Stimulated activated CD8-positive, alpha-beta memory T cell treated with anti-CD3 and anti-CD28 coated beads, Interleukin-4, amount 100 ng/mL, for 48 hours (primary cell): Measurements from ENCODE around the gene M1AP.
"Not testable (repeated sequence)": the region's sequence is repeated elsewhere in the genome, so short reads cannot be mapped to it uniquely, and the experiment has no call there.

Source experiments
- DNase-seq: peaks from one replicate; pipeline ENCODE4 v3.0.0-alpha.2; 2020

Gene M1AP

GRCh38 chr2:74653589-74653984 is 5.5 kb upstream of the M1AP start:
- no peak for DNase-seq

GRCh38 chr2:74646834-74647482 is 1.2 kb downstream of the M1AP start:
- no peak for DNase-seq

GRCh38 chr2:74646201-74646600 is 1.9 kb downstream of the M1AP start:
- DNase-seq: no peak

GRCh38 chr2:74645344-74645743 is 2.8 kb downstream of the M1AP start:
- DNase-seq: no peak

- no peak for DNase-seq
Observed at GRCh38 chr2:74639550-74639949, 8.6 kb downstream of the M1AP start.

- DNase-seq: no peak
Observed at GRCh38 chr2:74632939-74633312, 15.2 kb downstream of the M1AP start.

GRCh38 chr2:74632209-74632938 is 15.8 kb downstream of the M1AP start:
- no peak for DNase-seq

- not testable (repeated sequence) for DNase-seq
Observed at GRCh38 chr2:74630454-74630853, 17.7 kb downstream of the M1AP start.

- DNase-seq: no peak
Observed at GRCh38 chr2:74628538-74629105, 19.5 kb downstream of the M1AP start.

GRCh38 chr2:74625658-74626425 is 22.3 kb downstream of the M1AP start:
- no peak for DNase-seq

- no peak for DNase-seq
Observed at GRCh38 chr2:74620671-74621070, 27.5 kb downstream of the M1AP start.

- no peak for DNase-seq
Observed at GRCh38 chr2:74619651-74620297, 28.4 kb downstream of the M1AP start.

- no peak for DNase-seq
Observed at GRCh38 chr2:74618410-74619083, 29.6 kb downstream of the M1AP start.

- DNase-seq: no peak
Observed at GRCh38 chr2:74617122-74617521, 31.0 kb downstream of the M1AP start.

GRCh38 chr2:74606927-74607326 is 41.2 kb downstream of the M1AP start:
- DNase-seq: no peak

GRCh38 chr2:74603282-74604000 is 44.7 kb downstream of the M1AP start:
- DNase-seq: no peak

- no peak for DNase-seq
Observed at GRCh38 chr2:74602586-74603281, 45.4 kb downstream of the M1AP start.

GRCh38 chr2:74599676-74600075 is 48.5 kb downstream of the M1AP start:
- DNase-seq: no peak

GRCh38 chr2:74597410-74597809 is 50.7 kb downstream of the M1AP start:
- no peak for DNase-seq

- no peak for DNase-seq
Observed at GRCh38 chr2:74596584-74596983, 51.5 kb downstream of the M1AP start.
